H1 (cell line): ENCODE data around the gene NADSYN1. TPM values are rescaled to one million over a fixed set of nuclear protein-coding genes. Genes with fewer than 3 reads are reported as not detected.

ENCODE experiments used
- CTCF ChIA-PET: fragments of 300-600 bp; sonication (Branson Sonifier 250); formaldehyde crosslinking; loops from one replicate; lab custom pipeline; 2021; ENCODE audit not compliant: partially characterized antibody; lab: Charles Lee
- POLR2A ChIA-PET: fragments of 300-600 bp; sonication (Branson Sonifier 250); formaldehyde crosslinking; loops from one replicate; lab custom pipeline; 2021; ENCODE audit warnings: inconsistent platforms; ENCODE audit not compliant: partially characterized antibody; lab: Charles Lee
- DNase-seq, 2 experiments: peaks; one replicate each; pipeline versions ENCODE4 v3.0.0 to v3.0.0-alpha.2; 2010 to 2022; ENCODE audit warnings: low spot score in 2 of 2, low read depth in 1 of 2, mixed read lengths in 1 of 2
- FAIRE-seq: peaks from 2 replicates; lab custom pipeline; 2011; peaks lifted over from hg19 to GRCh38; lab: Jason Lieb, UNC
- H2AFZ ChIP-seq: 2 replicates; pipeline ENCODE4 v1.8.1; 2012; ENCODE audit warnings: low read length, inconsistent platforms
- H2AK5ac ChIP-seq: 2 replicates; pipeline ENCODE4 v1.6.1; 2013; ENCODE audit warnings: low read depth, low read length
- H2BK120ac ChIP-seq: replicated peaks from 2 replicates; pipeline ENCODE3; 2013; ENCODE audit warnings: low read depth, low read length, inconsistent platforms
- H2BK12ac ChIP-seq: 2 replicates; pipeline ENCODE4 v1.6.1; 2013; ENCODE audit warnings: low read depth, low read length
- H2BK15ac ChIP-seq: 2 replicates; pipeline ENCODE4 v1.6.1; 2013; ENCODE audit warnings: low read length
- H2BK20ac ChIP-seq: 2 replicates; pipeline ENCODE4 v1.6.1; 2013; ENCODE audit warnings: low read length
- H2BK5ac ChIP-seq: 2 replicates; pipeline ENCODE4 v1.6.1; 2013; ENCODE audit warnings: low read depth, low read length
- H3K14ac ChIP-seq: 2 replicates; pipeline ENCODE4 v1.6.1; 2013; ENCODE audit warnings: inconsistent platforms; ENCODE audit not compliant: insufficient read length
- H3K18ac ChIP-seq: 2 replicates; pipeline ENCODE4 v1.6.1; 2013; ENCODE audit warnings: low read length; ENCODE audit errors: extremely low read depth
- H3K23ac ChIP-seq: 2 replicates; pipeline ENCODE4 v1.6.1; 2013; ENCODE audit warnings: inconsistent platforms; ENCODE audit not compliant: insufficient read length
- H3K23me2 ChIP-seq: 2 replicates; pipeline ENCODE4 v1.6.1; 2013; ENCODE audit warnings: low read depth, low read length
- H3K27ac ChIP-seq: 2 replicates; pipeline ENCODE4 v1.6.1; 2011; ENCODE audit warnings: low read depth, low read length, inconsistent platforms
- H3K27me3 ChIP-seq, 4 experiments: replicated peaks in 1 of 4; 1 replicate in 1 of 4; 2 replicates in 3 of 4; pipeline versions ENCODE4 v1.6.1 to v1.8.1; 2011 to 2013; ENCODE audit warnings: low read length in 3 of 4, mild to moderate bottlenecking in 3 of 4, inconsistent platforms in 2 of 4, mixed read lengths in 2 of 4, moderate library complexity in 1 of 4; ENCODE audit not compliant: control insufficient read depth in 3 of 4, insufficient read depth in 3 of 4; ENCODE audit errors: extremely low read depth in 1 of 4
- H3K36me3 ChIP-seq, 4 experiments: 2 replicates each; pipeline versions ENCODE4 v1.6.1 to v1.8.1; 2011 to 2013; ENCODE audit warnings: mild to moderate bottlenecking in 4 of 4, low read length in 3 of 4, moderate library complexity in 2 of 4, control low read depth in 1 of 4, inconsistent platforms in 1 of 4; ENCODE audit not compliant: insufficient read depth in 4 of 4, control insufficient read depth in 2 of 4
- H3K4ac ChIP-seq: replicated peaks from 2 replicates; pipeline ENCODE3; 2013; ENCODE audit warnings: low read length, low read depth, mixed read lengths, inconsistent platforms; ENCODE audit not compliant: insufficient read length
- H3K4me1 ChIP-seq, 4 experiments: replicated peaks in 1 of 4; 1 replicate in 1 of 4; 2 replicates in 3 of 4; pipeline versions ENCODE4 v1.6.1 to v1.8.1; 2011 to 2013; ENCODE audit warnings: low read length in 3 of 4, inconsistent platforms in 2 of 4, mixed read lengths in 1 of 4; ENCODE audit not compliant: insufficient read depth in 4 of 4, control insufficient read depth in 3 of 4
- H3K4me2 ChIP-seq, 2 experiments: 2 replicates each; pipeline versions ENCODE4 v1.6.1 to v1.8.1; 2011 to 2013; ENCODE audit warnings: low read depth in 2 of 2, low read length in 2 of 2, control low read depth in 1 of 2, inconsistent platforms in 1 of 2, mild to moderate bottlenecking in 1 of 2; ENCODE audit not compliant: insufficient read depth in 1 of 2
- H3K4me3 ChIP-seq, 4 experiments: fragments of 200-600, 300-600 bp in 1 of 4; sonication (generic), shearing (Covaris generic), sonication (Bioruptor Twin) in 1 of 4; 2 replicates each; pipeline versions ENCODE4 v1.5.1 to v1.8.1; 2011 to 2016; ENCODE audit warnings: low read length in 4 of 4, low read depth in 3 of 4, control low read depth in 2 of 4, inconsistent platforms in 2 of 4, mild to moderate bottlenecking in 2 of 4, mixed read lengths in 1 of 4, moderate library complexity in 1 of 4; ENCODE audit not compliant: insufficient read depth in 2 of 4; ENCODE audit errors: extremely low read depth in 1 of 4
- H3K56ac ChIP-seq: replicated peaks from 2 replicates; pipeline ENCODE3; 2013; ENCODE audit warnings: low read depth, mild to moderate bottlenecking, mixed read lengths, low read length, inconsistent platforms; ENCODE audit not compliant: insufficient read length
- H3K79me1 ChIP-seq: 2 replicates; pipeline ENCODE4 v1.6.1; 2013; ENCODE audit warnings: low read depth, low read length, control low read depth
- H3K79me2 ChIP-seq, 2 experiments: 2 replicates each; pipeline versions ENCODE4 v1.6.1 to v1.8.1; 2012 to 2013; ENCODE audit warnings: low read length in 2 of 2, mild to moderate bottlenecking in 2 of 2, inconsistent platforms in 1 of 2; ENCODE audit not compliant: insufficient read depth in 2 of 2, control insufficient read depth in 1 of 2
- H3K9ac ChIP-seq, 4 experiments: replicated peaks in 1 of 4; 1 replicate in 1 of 4; 2 replicates in 3 of 4; pipeline versions ENCODE4 v1.6.1 to v1.8.1; 2011 to 2013; ENCODE audit warnings: low read depth in 3 of 4, low read length in 3 of 4, control low read depth in 2 of 4, mild to moderate bottlenecking in 2 of 4, moderate library complexity in 2 of 4, inconsistent platforms in 1 of 4; ENCODE audit errors: extremely low read depth in 1 of 4
- H3K9me3 ChIP-seq, 2 experiments: 2 replicates each; pipeline versions ENCODE4 v1.6.1 to v1.8.1; 2012 to 2013; ENCODE audit warnings: mild to moderate bottlenecking in 2 of 2, moderate library complexity in 2 of 2, control low read depth in 1 of 2, inconsistent platforms in 1 of 2, low read depth in 1 of 2, low read length in 1 of 2, mixed read lengths in 1 of 2; ENCODE audit not compliant: insufficient read depth in 2 of 2
- H4K20me1 ChIP-seq, 2 experiments: replicated peaks in 1 of 2; 2 replicates each; pipeline versions ENCODE3 to v1.8.1; 2011 to 2013; ENCODE audit warnings: inconsistent platforms in 2 of 2, low read length in 2 of 2, mild to moderate bottlenecking in 1 of 2; ENCODE audit not compliant: insufficient read depth in 2 of 2, control insufficient read depth in 1 of 2
- H4K5ac ChIP-seq: 2 replicates; pipeline ENCODE4 v1.6.1; 2013; ENCODE audit warnings: low read length, low read depth, mixed read lengths, inconsistent platforms; ENCODE audit not compliant: insufficient read length
- H4K8ac ChIP-seq: 2 replicates; pipeline ENCODE4 v1.8.0; 2013; ENCODE audit warnings: mild to moderate bottlenecking, moderate library complexity, low read length, inconsistent platforms; ENCODE audit not compliant: insufficient read depth; ENCODE audit errors: extremely low read depth
- H4K91ac ChIP-seq: replicated peaks from 2 replicates; pipeline ENCODE3; 2013; ENCODE audit warnings: low read length, mixed read lengths, inconsistent platforms; ENCODE audit not compliant: insufficient read length
- ATF3 ChIP-seq: IDR thresholded peaks from 2 replicates; pipeline ENCODE4 v1.6.1; 2011; ENCODE audit warnings: low read depth, mild to moderate bottlenecking, low read length; ENCODE audit not compliant: insufficient read depth
- BCL11A ChIP-seq, 2 experiments: IDR thresholded peaks; one replicate each; pipeline ENCODE4 v1.6.1; 2011; ENCODE audit warnings: low read depth in 2 of 2, low read length in 2 of 2, mild to moderate bottlenecking in 2 of 2
- CTCF ChIP-seq, 3 experiments: IDR thresholded peaks; 1 replicate in 2 of 3; 2 replicates in 1 of 3; pipeline versions ENCODE4 v1.5.1 to v1.6.1; 2011; ENCODE audit warnings: low read length in 3 of 3, mild to moderate bottlenecking in 3 of 3, inconsistent platforms in 2 of 3, low read depth in 1 of 3, moderate library complexity in 1 of 3; ENCODE audit not compliant: insufficient read depth in 1 of 3; ENCODE audit errors: control extremely low read depth in 1 of 3
- HDAC2 ChIP-seq, 2 experiments: fragments of 300-600 bp in 1 of 2; sonication (generic) in 1 of 2; IDR thresholded peaks; 2 replicates each; pipeline ENCODE4 v1.6.1; 2011 to 2012; ENCODE audit warnings: low read depth in 2 of 2, low read length in 2 of 2, mild to moderate bottlenecking in 2 of 2, moderate library complexity in 2 of 2, borderline replicate concordance in 1 of 2, inconsistent platforms in 1 of 2
- POLR2A ChIP-seq, 2 experiments: IDR thresholded peaks; 1 replicate in 1 of 2; 2 replicates in 1 of 2; pipeline ENCODE4 v1.6.1; 2011; ENCODE audit warnings: low read depth in 2 of 2, low read length in 2 of 2, mild to moderate bottlenecking in 2 of 2; ENCODE audit errors: control extremely low read depth in 1 of 2
- SP4 ChIP-seq: IDR thresholded peaks from 2 replicates; pipeline ENCODE4 v1.6.1; 2012; ENCODE audit warnings: low read length, inconsistent platforms
- SRF ChIP-seq: IDR thresholded peaks from 2 replicates; pipeline ENCODE4 v1.6.1; 2011; ENCODE audit warnings: mild to moderate bottlenecking, low read depth, low read length, moderate library complexity
- WGBS, 2 experiments: shearing (Covaris generic) in 1 of 2; methylation state at CpG; one replicate each; pipeline versions ENCODE4 v1.1.6 to v1.1.7; 2013 to 2015; ENCODE audit warnings: low lambda C conversion rate in 2 of 2, mixed read lengths in 2 of 2, inconsistent platforms in 1 of 2, low coverage in 1 of 2, missing lambda C conversion rate in 1 of 2; ENCODE audit not compliant: insufficient replicate concordance in 2 of 2, insufficient coverage in 1 of 2, insufficient read length in 1 of 2; ENCODE audit errors: extremely low coverage in 1 of 2, missing lambda C conversion rate in 1 of 2; 5-methylcytosine and 5-hydroxymethylcytosine counted together
- polyA plus RNA-seq, 7 experiments: library from polyadenylated mRNA; depleted of rRNA in 3 of 7; stranded (reverse) in 5 of 7; unstranded in 2 of 7; fragments of >200 nt in 5 of 7; fragments of 200-250 nt in 2 of 7; gene quantifications; 1 replicate in 5 of 7; 2 replicates in 1 of 7; 4 replicates in 1 of 7; pipeline versions ENCODE4 v1.2.1 to v1.2.3, GENCODE V29; 2011 to 2013; ENCODE audit warnings: missing spikeins in 2 of 7, mixed read lengths in 2 of 7
- total RNA-seq: library from RNA; stranded (reverse); fragmentation: NEBNext Ultra II Directional; extraction: Animal tissue kit (Norgen Biotek cat#: 25700); gene quantifications from 2 replicates; pipeline ENCODE4 v1.2.1, GENCODE V29; 2021

NADSYN1 gene
- total and polyA plus RNA-seq, 2 of the 8 experiments (the other 6 are each of a cell fraction or from before 2014, with no cell fraction given), result 38.3 to 38.6 TPM

- no peak overlapping the region for H2BK5ac ChIP-seq
- no peak overlapping the region for H3K4me3 ChIP-seq
- H3K27ac ChIP-seq, result no peak overlapping the region
- 94% methylated on average over 11 of the region's 11 CpGs; no CpG with 5 or more reads in 1 of the 2 experiments for WGBS, 2 experiments
- no peaks in the 10 kb centered on the region for H3K23me2 ChIP-seq
- ChIA-PET POLR2A (interaction anchor here (0.6 kb wide), 1 partner anchor 1770 kb away, joined by 3 read pairs; no protein-coding TSS in a partner anchor), CTCF (interaction anchor here (1.2 kb wide), 1 partner anchor 24 kb away, joined by 5 read pairs; no protein-coding TSS in a partner anchor)
- no peak overlapping the region for H2BK120ac ChIP-seq
- no peak overlapping the region for H3K23ac ChIP-seq
- H3K27me3 ChIP-seq, result no peaks in the 10 kb centered on the region
- no peaks in the 10 kb centered on the region; a peak in 1 of 4 replicates for H3K9me3 ChIP-seq
- H3K4me1 ChIP-seq, result no peaks in the 10 kb centered on the region; a peak in 1 of 7 replicates
- no peak overlapping the region for H2AFZ ChIP-seq
- H4K20me1 ChIP-seq, result no peaks in the 10 kb centered on the region
- H2BK15ac ChIP-seq, result no peak overlapping the region
- no peak overlapping the region for H2AK5ac ChIP-seq
- no peak overlapping the region for H2BK20ac ChIP-seq
- no peak overlapping the region for H3K14ac ChIP-seq
- H3K9ac ChIP-seq, result no peak overlapping the region
- H3K79me1 ChIP-seq, result no peaks in the 10 kb centered on the region
- no peak overlapping the region for H3K4me2 ChIP-seq
- H3K18ac ChIP-seq, result no peak overlapping the region; the same call in 1 of the 2 replicates
- no peaks in the 10 kb centered on the region for H3K36me3 ChIP-seq
- H4K8ac ChIP-seq, result no peak overlapping the region
- H3K56ac ChIP-seq, result no peak overlapping the region
- no peak overlapping the region for H4K5ac ChIP-seq
- no peaks in the 10 kb centered on the region for H3K79me2 ChIP-seq
- H4K91ac ChIP-seq, result no peak overlapping the region
- FAIRE-seq, result no peak
- no peak overlapping the region for H2BK12ac ChIP-seq
- no peak overlapping the region for H3K4ac ChIP-seq
- TF ChIP-seq POLR2A (IDR thresholded peaks at IDR 0.05; ENCODE audit: control extremely low read depth in 1 of 2, low read depth in 2 of 2, low read length in 2 of 2) (no peak), SP4 (no peak), BCL11A (IDR thresholded peaks at IDR 0.05; ENCODE audit: low read depth in 2 of 2, low read length in 2 of 2) (no peak), ATF3 (no peak), SRF (no peak), HDAC2 (IDR thresholded peaks at IDR 0.05; ENCODE audit: borderline replicate concordance in 1 of 2, low read depth in 2 of 2, low read length in 2 of 2) (no peak), CTCF (IDR thresholded peaks at IDR 0.05; ENCODE audit: control extremely low read depth in 1 of 3, insufficient read depth in 1 of 3, low read depth in 1 of 3, low read length in 3 of 3) (no peak)
- no peak for DNase-seq
Measured at GRCh38 chr11:71539017-71539416, 86.0 kb downstream of the NADSYN1 start.
